H9 (cell line): Measurements from ENCODE around the gene NOTCH1. TPM values are rescaled to one million over a fixed set of nuclear protein-coding genes. Genes with fewer than 3 reads are reported as not detected.

ENCODE experiments used
- DNase-seq: peaks from one replicate; pipeline ENCODE4 v3.0.0-alpha.2; 2017
- H2AFZ ChIP-seq: one replicate; pipeline ENCODE4 v1.6.1; 2013; ENCODE audit warnings: mild to moderate bottlenecking, low read length, control low read depth, moderate library complexity
- H2AK5ac ChIP-seq: 2 replicates; pipeline ENCODE4 v1.6.1; 2013; ENCODE audit warnings: low read length, control low read depth, mixed read lengths; ENCODE audit not compliant: insufficient read length
- H2BK120ac ChIP-seq: one replicate; pipeline ENCODE4 v1.6.1; 2013; ENCODE audit warnings: low read depth, mild to moderate bottlenecking, low read length, control low read depth, inconsistent platforms; ENCODE audit not compliant: poor library complexity, severe bottlenecking
- H2BK12ac ChIP-seq: 2 replicates; pipeline ENCODE4 v1.6.1; 2013; ENCODE audit warnings: low read length, control low read depth, mixed read lengths, low read depth; ENCODE audit not compliant: insufficient read length
- H2BK15ac ChIP-seq: 2 replicates; pipeline ENCODE4 v1.6.1; 2013; ENCODE audit warnings: low read depth, low read length, control low read depth
- H2BK20ac ChIP-seq: one replicate; pipeline ENCODE4 v1.6.1; 2013; ENCODE audit warnings: low read depth, mild to moderate bottlenecking, low read length, control low read depth, inconsistent platforms; ENCODE audit not compliant: poor library complexity, severe bottlenecking
- H2BK5ac ChIP-seq: 2 replicates; pipeline ENCODE4 v1.6.1; 2013; ENCODE audit warnings: low read length, control low read depth, mixed read lengths; ENCODE audit not compliant: insufficient read length
- H3K14ac ChIP-seq: 2 replicates; pipeline ENCODE4 v1.6.1; 2013; ENCODE audit warnings: low read length, control low read depth; ENCODE audit not compliant: insufficient read depth
- H3K18ac ChIP-seq: 2 replicates; pipeline ENCODE4 v1.6.1; 2013; ENCODE audit warnings: low read depth, mild to moderate bottlenecking, mixed read lengths, low read length, control low read depth; ENCODE audit not compliant: insufficient read length
- H3K23ac ChIP-seq: 2 replicates; pipeline ENCODE4 v1.6.1; 2013; ENCODE audit warnings: low read length, control low read depth, mixed read lengths, low read depth; ENCODE audit not compliant: insufficient read length
- H3K23me2 ChIP-seq: 2 replicates; pipeline ENCODE4 v1.6.1; 2013; ENCODE audit warnings: low read depth, mild to moderate bottlenecking, mixed read lengths, low read length, control low read depth; ENCODE audit not compliant: insufficient read length, poor library complexity, severe bottlenecking
- H3K27ac ChIP-seq: 2 replicates; pipeline ENCODE4 v1.5.1; 2013; ENCODE audit warnings: low read length, control low read depth, mixed read lengths, low read depth; ENCODE audit not compliant: insufficient read length
- H3K27me3 ChIP-seq: 2 replicates; pipeline ENCODE4 v1.6.1; 2013; ENCODE audit warnings: low read length, control low read depth, inconsistent platforms; ENCODE audit not compliant: insufficient read depth
- H3K4ac ChIP-seq: 2 replicates; pipeline ENCODE4 v1.6.1; 2013; ENCODE audit warnings: low read depth, mild to moderate bottlenecking, control low read depth, inconsistent platforms, low read length, moderate library complexity
- H3K4me1 ChIP-seq: 2 replicates; pipeline ENCODE4 v1.6.1; 2013; ENCODE audit warnings: low read length, control low read depth, inconsistent platforms; ENCODE audit not compliant: insufficient read depth
- H3K4me2 ChIP-seq: 2 replicates; pipeline ENCODE4 v1.6.1; 2013; ENCODE audit warnings: low read length, control low read depth, mixed read lengths; ENCODE audit not compliant: insufficient read length, insufficient read depth
- H3K56ac ChIP-seq: 2 replicates; pipeline ENCODE4 v1.6.1; 2013; ENCODE audit warnings: low read depth, mild to moderate bottlenecking, mixed read lengths, low read length, control low read depth; ENCODE audit not compliant: insufficient read length
- H3K79me1 ChIP-seq: 2 replicates; pipeline ENCODE4 v1.6.1; 2013; ENCODE audit warnings: low read depth, mild to moderate bottlenecking, moderate library complexity, low read length, control low read depth, inconsistent platforms; ENCODE audit not compliant: insufficient read depth, poor library complexity, severe bottlenecking
- H3K79me2 ChIP-seq: 2 replicates; pipeline ENCODE4 v1.6.1; 2013; ENCODE audit warnings: low read length, control low read depth, inconsistent platforms; ENCODE audit not compliant: insufficient read depth
- H3K9ac ChIP-seq: 2 replicates; pipeline ENCODE4 v1.6.1; 2013; ENCODE audit warnings: low read length, control low read depth, mixed read lengths; ENCODE audit not compliant: insufficient read length; ENCODE audit errors: extremely low read depth
- H3K9me3 ChIP-seq: one replicate; pipeline ENCODE4 v1.6.1; 2013; ENCODE audit warnings: low read depth, low read length, inconsistent platforms; ENCODE audit not compliant: control insufficient read depth
- H3T11ph ChIP-seq: one replicate; pipeline ENCODE4 v1.6.1; 2013; ENCODE audit warnings: mild to moderate bottlenecking, low read length, control low read depth, inconsistent platforms
- H4K20me1 ChIP-seq: one replicate; pipeline ENCODE4 v1.6.1; 2013; ENCODE audit not compliant: control insufficient read depth, insufficient read length, insufficient read depth
- H4K5ac ChIP-seq: 2 replicates; pipeline ENCODE4 v1.6.1; 2013; ENCODE audit warnings: low read depth, mild to moderate bottlenecking, mixed read lengths, low read length, control low read depth; ENCODE audit not compliant: insufficient read length
- H4K8ac ChIP-seq: replicated peaks from 2 replicates; pipeline ENCODE4 v1.6.1; 2013; ENCODE audit warnings: low read length, control low read depth, mixed read lengths, low read depth; ENCODE audit not compliant: insufficient read length
- H4K91ac ChIP-seq: 2 replicates; pipeline ENCODE4 v1.6.1; 2013; ENCODE audit warnings: low read depth, mild to moderate bottlenecking, moderate library complexity, mixed read lengths, low read length, control low read depth; ENCODE audit not compliant: insufficient read length
- H3K27ac Mint-ChIP-seq, 3 experiments: 2 replicates in 2 of 3; 3 replicates in 1 of 3; pipeline ENCODE4 v1.8.0; 2020 to 2021; ENCODE audit warnings: mixed read lengths in 3 of 3, mild to moderate bottlenecking in 1 of 3, moderate library complexity in 1 of 3
- H3K27me3 Mint-ChIP-seq: 2 replicates; pipeline ENCODE4 v1.8.0; 2021; ENCODE audit warnings: low read depth, mild to moderate bottlenecking, moderate library complexity, mixed read lengths
- H3K36me3 Mint-ChIP-seq, 3 experiments: 2 replicates in 2 of 3; 3 replicates in 1 of 3; pipeline ENCODE4 v1.8.0; 2020 to 2021; ENCODE audit warnings: low read depth in 3 of 3, mixed read lengths in 3 of 3; ENCODE audit not compliant: insufficient read depth in 1 of 3
- H3K4me1 Mint-ChIP-seq, 2 experiments: 2 replicates each; pipeline ENCODE4 v1.8.0; 2020; ENCODE audit warnings: mixed read lengths in 2 of 2
- H3K4me3 Mint-ChIP-seq, 2 experiments: 2 replicates in 1 of 2; 3 replicates in 1 of 2; pipeline ENCODE4 v1.8.0; 2020 to 2021; ENCODE audit warnings: mild to moderate bottlenecking in 2 of 2, mixed read lengths in 2 of 2, moderate library complexity in 1 of 2
- H3K9me3 Mint-ChIP-seq, 2 experiments: 2 replicates in 1 of 2; 3 replicates in 1 of 2; pipeline ENCODE4 v1.8.0; 2020; ENCODE audit warnings: mild to moderate bottlenecking in 2 of 2, mixed read lengths in 2 of 2, moderate library complexity in 1 of 2
- CTCF ChIP-seq: fragments of 200-600 bp; sonication (generic); conservative IDR thresholded peaks from 3 replicates; pipeline ENCODE4 v1.8.0; 2021; ENCODE audit warnings: antibody characterized with exemption, mild to moderate bottlenecking
- WGBS: extraction: QIAGEN DNeasy Blood & Tissue Kit; methylation state at CpG from one replicate; pipeline ENCODE4 v1.1.7; 2013; ENCODE audit warnings: missing lambda C conversion rate, low lambda C conversion rate, mixed read lengths; ENCODE audit not compliant: insufficient read length; ENCODE audit errors: extremely low coverage; 5-methylcytosine and 5-hydroxymethylcytosine counted together
- total RNA-seq: library from RNA; stranded (reverse); gene quantifications from 2 replicates; pipeline ENCODE4 v1.2.1, GENCODE V29; 2021

NOTCH1 gene
- total RNA-seq, 1 experiment from 2014 or later: 71.6 TPM

GRCh38 chr9:136568288-136569081, 22.6 kb upstream of the NOTCH1 start:
- Histone ChIP-seq H3T11ph (no peak overlapping the region), H4K91ac (no peak overlapping the region), H3K4me1 (peaks cover 8% of the 10 kb centered on the region; the same call in 1 of the 2 replicates), H2AFZ (no peak overlapping the region), H3K23me2 (no peaks in the 10 kb centered on the region), H2AK5ac (no peak overlapping the region), H3K27me3 (no peaks in the 10 kb centered on the region), H2BK120ac (no peak overlapping the region), H3K79me1 (no peaks in the 10 kb centered on the region), H3K4me2 (no peak overlapping the region), H3K27ac (no peak overlapping the region), H3K4ac (no peak overlapping the region), H3K23ac (no peak overlapping the region), H3K56ac (no peak overlapping the region), H2BK20ac (no peak overlapping the region), H4K8ac (no peak overlapping the region), H4K5ac (no peak overlapping the region), H3K18ac (no peak overlapping the region), H3K9ac (no peak overlapping the region), H3K9me3 (no peaks in the 10 kb centered on the region), H3K14ac (no peak overlapping the region), H3K79me2 (no peaks in the 10 kb centered on the region), H2BK5ac (no peak overlapping the region), H2BK15ac (no peak overlapping the region), H4K20me1 (no peaks in the 10 kb centered on the region), H2BK12ac (no peak overlapping the region)
- no CpG with 5 or more reads among the region's 24 CpGs for WGBS
- peaks cover 0 to 5% (median 2%) of the 10 kb centered on the region in 3 experiments; a peak in 3 of 7 replicates for H3K36me3 Mint-ChIP-seq
- H3K4me3 Mint-ChIP-seq: peak overlapping the region in 1 of 2 experiments; percentile 12; a peak in 1 of 5 replicates
- H3K27me3 Mint-ChIP-seq: peaks cover 5% of the 10 kb centered on the region
- H3K4me1 Mint-ChIP-seq: peaks cover 60 to 64% of the 10 kb centered on the region in 2 experiments
- TF ChIP-seq CTCF: no peak
- peaks cover 0 to 6% of the 10 kb centered on the region in 2 experiments; a peak in 2 of 5 replicates for H3K9me3 Mint-ChIP-seq
- no peak for DNase-seq
- peak overlapping the region in 2 of 3 experiments; percentile 34 to 75; a peak in 1 of 7 replicates for H3K27ac Mint-ChIP-seq
